Neuronal stem cell (in vitro differentiated cells): ENCODE measurements around the gene TGFBRAP1.

ENCODE experiments used
- DNase-seq: peaks from one replicate; pipeline ENCODE4 v3.0.0-alpha.2; 2013; ENCODE audit warnings: low spot score
- H2AFZ ChIP-seq: one replicate; pipeline ENCODE4 v1.6.1; 2013; ENCODE audit warnings: mild to moderate bottlenecking, low read length, inconsistent platforms
- H2AK5ac ChIP-seq: 2 replicates; pipeline ENCODE4 v1.6.1; 2013; ENCODE audit warnings: low read depth, mild to moderate bottlenecking, inconsistent platforms, low read length, moderate library complexity, mixed read lengths
- H2BK120ac ChIP-seq: 2 replicates; pipeline ENCODE4 v1.6.1; 2013; ENCODE audit warnings: low read depth, mild to moderate bottlenecking, inconsistent platforms, low read length, moderate library complexity, mixed read lengths
- H2BK12ac ChIP-seq: one replicate; pipeline ENCODE4 v1.6.1; 2013; ENCODE audit warnings: low read length, inconsistent platforms
- H2BK15ac ChIP-seq: 2 replicates; pipeline ENCODE4 v1.6.1; 2013; ENCODE audit warnings: mild to moderate bottlenecking, low read length, inconsistent platforms, mixed read lengths
- H2BK5ac ChIP-seq: one replicate; pipeline ENCODE4 v1.6.1; 2013; ENCODE audit warnings: inconsistent platforms, mild to moderate bottlenecking, low read length, moderate library complexity
- H3K14ac ChIP-seq: one replicate; pipeline ENCODE4 v1.6.1; 2013; ENCODE audit warnings: low read length, inconsistent platforms
- H3K18ac ChIP-seq: 2 replicates; pipeline ENCODE4 v1.6.1; 2013; ENCODE audit warnings: low read length, inconsistent platforms
- H3K23ac ChIP-seq: 2 replicates; pipeline ENCODE4 v1.6.1; 2013; ENCODE audit warnings: low read depth, mild to moderate bottlenecking, mixed read lengths, low read length, inconsistent platforms; ENCODE audit not compliant: poor library complexity
- H3K27ac ChIP-seq: replicated peaks from 3 replicates; pipeline ENCODE4 v1.5.1; 2013; ENCODE audit warnings: low read length, inconsistent platforms
- H3K27me3 ChIP-seq, 3 experiments: 2 replicates each; pipeline ENCODE4 v1.6.1; 2013; ENCODE audit warnings: low read length in 3 of 3, mild to moderate bottlenecking in 2 of 3, inconsistent platforms in 1 of 3, low read depth in 1 of 3, mixed read lengths in 1 of 3, moderate library complexity in 1 of 3; ENCODE audit not compliant: control insufficient read depth in 3 of 3, insufficient read depth in 3 of 3
- H3K36me3 ChIP-seq, 2 donors: replicated peaks in 1 of 2; 2 replicates each; pipeline ENCODE4 v1.6.1; 2013; ENCODE audit warnings: low read length in 2 of 2; ENCODE audit not compliant: control insufficient read depth in 2 of 2, insufficient read depth in 2 of 2
- H3K4ac ChIP-seq: 2 replicates; pipeline ENCODE4 v1.6.1; 2013; ENCODE audit warnings: inconsistent platforms, mild to moderate bottlenecking, low read length, moderate library complexity
- H3K4me1 ChIP-seq, 2 donors: 1 replicate in 1 of 2; 2 replicates in 1 of 2; pipeline ENCODE4 v1.6.1; 2013; ENCODE audit warnings: low read length in 2 of 2, low read depth in 1 of 2; ENCODE audit not compliant: control insufficient read depth in 2 of 2, insufficient read depth in 1 of 2
- H3K4me2 ChIP-seq: one replicate; pipeline ENCODE4 v1.6.1; 2013; ENCODE audit warnings: mild to moderate bottlenecking, low read length, inconsistent platforms; ENCODE audit not compliant: insufficient read depth, poor library complexity, severe bottlenecking
- H3K4me3 ChIP-seq, 2 donors: 2 replicates each; pipeline ENCODE4 v1.5.1; 2013; ENCODE audit warnings: low read length in 2 of 2, mild to moderate bottlenecking in 2 of 2, inconsistent platforms in 1 of 2, moderate library complexity in 1 of 2
- H3K79me1 ChIP-seq: one replicate; pipeline ENCODE4 v1.6.1; 2013; ENCODE audit warnings: low read depth, mild to moderate bottlenecking, inconsistent platforms, low read length, moderate library complexity
- H3K9ac ChIP-seq: one replicate; pipeline ENCODE4 v1.6.1; 2013; ENCODE audit warnings: mild to moderate bottlenecking, low read depth, low read length, inconsistent platforms; ENCODE audit not compliant: poor library complexity
- H3K9me3 ChIP-seq, 2 donors: replicated peaks in 1 of 2; 2 replicates each; pipeline versions ENCODE3 to v1.6.1; 2013; ENCODE audit warnings: low read length in 2 of 2, mild to moderate bottlenecking in 2 of 2, inconsistent platforms in 1 of 2, low read depth in 1 of 2, mixed read lengths in 1 of 2, moderate library complexity in 1 of 2; ENCODE audit not compliant: control insufficient read depth in 2 of 2, insufficient read depth in 1 of 2
- H4K8ac ChIP-seq: one replicate; pipeline ENCODE4 v1.6.1; 2013; ENCODE audit warnings: low read depth, mild to moderate bottlenecking, inconsistent platforms, low read length, moderate library complexity
- H4K91ac ChIP-seq: one replicate; pipeline ENCODE4 v1.6.1; 2013; ENCODE audit warnings: low read length, low read depth, mild to moderate bottlenecking, inconsistent platforms; ENCODE audit not compliant: poor library complexity
- WGBS, 2 donors: extraction: QIAGEN DNeasy Blood & Tissue Kit; methylation state at CpG; one replicate each; pipeline ENCODE4 v1.1.7; 2013; ENCODE audit warnings: missing lambda C conversion rate in 2 of 2, mixed read lengths in 1 of 2; ENCODE audit not compliant: insufficient read length in 2 of 2, insufficient replicate concordance in 1 of 2; ENCODE audit errors: extremely low coverage in 2 of 2; 5-methylcytosine and 5-hydroxymethylcytosine counted together

The TGFBRAP1 gene

GRCh38 chr2:105274046-105274445, 55.5 kb downstream of the TGFBRAP1 start:
- Histone ChIP-seq H3K9me3 (no peaks in the 10 kb centered on the region), H3K27ac (no peak overlapping the region), H2AK5ac (no peak overlapping the region), H2AFZ (no peak overlapping the region), H3K4ac (no peak overlapping the region), H4K8ac (no peak overlapping the region), H3K23ac (no peak overlapping the region), H3K9ac (no peak overlapping the region), H3K4me1 (no peaks in the 10 kb centered on the region), H3K36me3 (peaks cover 27 to 99% of the 10 kb centered on the region in 2 donors), H2BK120ac (no peak overlapping the region), H2BK15ac (no peak overlapping the region), H3K14ac (no peak overlapping the region), H4K91ac (no peak overlapping the region), H2BK12ac (no peak overlapping the region), H3K4me3 (no peak overlapping the region), H3K79me1 (peaks cover 2% of the 10 kb centered on the region), H3K4me2 (no peak overlapping the region), H3K27me3 (no peaks in the 10 kb centered on the region), H2BK5ac (no peak overlapping the region), H3K18ac (no peak overlapping the region)
- no CpG with 5 or more reads among the region's 4 CpGs for WGBS, 2 donors
- no peak for DNase-seq

GRCh38 chr2:105272176-105272575, 57.4 kb downstream of the TGFBRAP1 start:
- no peak overlapping the region for H3K4me2 ChIP-seq
- no peak overlapping the region for H2BK15ac ChIP-seq
- no peak overlapping the region for H4K8ac ChIP-seq
- no peak overlapping the region for H2BK12ac ChIP-seq
- no peak overlapping the region for H2AK5ac ChIP-seq
- no peak overlapping the region for H2BK5ac ChIP-seq
- H2BK120ac ChIP-seq, result no peak overlapping the region
- H3K23ac ChIP-seq, result no peak overlapping the region
- no peak overlapping the region for H3K4ac ChIP-seq
- no peak overlapping the region for H3K18ac ChIP-seq
- no peak overlapping the region for H4K91ac ChIP-seq
- no peaks in the 10 kb centered on the region for H3K27me3 ChIP-seq
- H3K9ac ChIP-seq, result no peak overlapping the region
- no peak for DNase-seq
- no peak overlapping the region for H2AFZ ChIP-seq
- peaks cover 30 to 100% of the 10 kb centered on the region in 2 donors for H3K36me3 ChIP-seq
- H3K4me1 ChIP-seq, result peaks cover 0 to under 1% of the 10 kb centered on the region in 2 donors
- H3K14ac ChIP-seq, result no peak overlapping the region
- H3K9me3 ChIP-seq, result no peaks in the 10 kb centered on the region
- WGBS, 2 donors, result no CpG with 5 or more reads among the region's 9 CpGs
- H3K4me3 ChIP-seq, result no peak overlapping the region
- peaks cover 2% of the 10 kb centered on the region for H3K79me1 ChIP-seq
- no peak overlapping the region for H3K27ac ChIP-seq

GRCh38 chr2:105271393-105272045, 58.0 kb downstream of the TGFBRAP1 start:
- no peak overlapping the region for H3K18ac ChIP-seq
- H3K4me3 ChIP-seq, result no peak overlapping the region
- H3K4me2 ChIP-seq, result no peak overlapping the region
- H2BK120ac ChIP-seq, result no peak overlapping the region
- H2BK15ac ChIP-seq, result no peak overlapping the region
- H3K4ac ChIP-seq, result no peak overlapping the region
- no peak overlapping the region for H2AK5ac ChIP-seq
- no peak for DNase-seq
- H3K36me3 ChIP-seq, result peaks cover 30 to 100% of the 10 kb centered on the region in 2 donors
- no peaks in the 10 kb centered on the region for H3K27me3 ChIP-seq
- no peak overlapping the region for H4K8ac ChIP-seq
- no CpG with 5 or more reads among the region's 14 CpGs for WGBS, 2 donors
- H3K23ac ChIP-seq, result no peak overlapping the region
- H3K27ac ChIP-seq, result no peak overlapping the region
- peaks cover under 1 to 1% of the 10 kb centered on the region in 2 donors for H3K4me1 ChIP-seq
- no peak overlapping the region for H2BK12ac ChIP-seq
- no peak overlapping the region for H2BK5ac ChIP-seq
- H4K91ac ChIP-seq, result no peak overlapping the region
- no peak overlapping the region for H3K14ac ChIP-seq
- H3K9ac ChIP-seq, result no peak overlapping the region
- no peaks in the 10 kb centered on the region for H3K9me3 ChIP-seq
- no peak overlapping the region for H2AFZ ChIP-seq
- peaks cover 2% of the 10 kb centered on the region for H3K79me1 ChIP-seq

GRCh38 chr2:105269426-105269825, 60.1 kb downstream of the TGFBRAP1 start:
- Histone ChIP-seq H2BK12ac (no peak overlapping the region), H3K9me3 (no peaks in the 10 kb centered on the region), H2AK5ac (no peak overlapping the region), H2BK120ac (no peak overlapping the region), H4K8ac (no peak overlapping the region), H3K9ac (peak overlapping the region; percentile 67), H2BK5ac (no peak overlapping the region), H3K36me3 (peaks cover 24 to 92% of the 10 kb centered on the region in 2 donors), H2BK15ac (no peak overlapping the region), H3K79me1 (peaks cover 2% of the 10 kb centered on the region), H3K27ac (no peak overlapping the region), H2AFZ (no peak overlapping the region), H3K4me3 (no peak overlapping the region), H3K23ac (peak overlapping the region; percentile 67), H4K91ac (no peak overlapping the region), H3K4ac (no peak overlapping the region), H3K18ac (no peak overlapping the region), H3K4me2 (no peak overlapping the region), H3K27me3 (no peaks in the 10 kb centered on the region), H3K14ac (no peak overlapping the region), H3K4me1 (peaks cover 3 to 10% of the 10 kb centered on the region in 2 donors)
- WGBS, 2 donors, result no CpG with 5 or more reads among the region's 21 CpGs
- DNase-seq, result no peak
